Natural killer cell (primary cell): ENCODE data around the gene C17orf107. TPM values are rescaled to one million over a fixed set of nuclear protein-coding genes. Genes with fewer than 3 reads are reported as not detected.
A peak's percentile ranks its signal among the peaks of the same experiment; 100 is the strongest.
"Not testable (repeated sequence)": the region's sequence is repeated elsewhere in the genome, so short reads cannot be mapped to it uniquely, and the experiment has no call there.

Source experiments
- ATAC-seq, 3 donors: fragments of 150-1000 bp in 2 of 3; fragments of 200-7000 bp in 1 of 3; cut with Tn5 transposase; 1 replicate in 1 of 3; 2 replicates in 2 of 3; pipeline ENCODE4 v1.10.0; 2021; ENCODE audit warnings: mild to moderate bottlenecking in 2 of 3, moderate library complexity in 2 of 3
- DNase-seq, 2 donors: peaks; one replicate each; pipeline versions ENCODE4 v3.0.0 to v3.0.0-alpha.2; 2013 to 2021; ENCODE audit warnings: mixed read lengths in 1 of 2
- H3K27ac ChIP-seq: one replicate; pipeline ENCODE4 v1.5.1; 2013; ENCODE audit warnings: mild to moderate bottlenecking, low read length
- H3K27me3 ChIP-seq: one replicate; pipeline ENCODE4 v1.6.1; 2013; ENCODE audit warnings: low read length; ENCODE audit not compliant: control insufficient read depth, insufficient read depth
- H3K36me3 ChIP-seq: one replicate; pipeline ENCODE4 v1.6.1; 2013; ENCODE audit warnings: low read length; ENCODE audit not compliant: control insufficient read depth, insufficient read depth
- H3K4me1 ChIP-seq: one replicate; pipeline ENCODE4 v1.6.1; 2013; ENCODE audit warnings: low read length; ENCODE audit not compliant: control insufficient read depth, insufficient read depth
- H3K4me3 ChIP-seq: one replicate; pipeline ENCODE4 v1.5.1; 2013; ENCODE audit warnings: low read length
- H3K9me3 ChIP-seq: one replicate; pipeline ENCODE4 v1.6.1; 2013; ENCODE audit warnings: low read length; ENCODE audit not compliant: control insufficient read depth, insufficient read depth
- H3K27ac Mint-ChIP-seq, 2 donors: one replicate each; pipeline ENCODE4 v1.8.0; 2022; ENCODE audit warnings: mild to moderate bottlenecking in 2 of 2, mixed read lengths in 2 of 2, moderate library complexity in 1 of 2
- H3K27me3 Mint-ChIP-seq, 2 donors: one replicate each; pipeline ENCODE4 v1.8.0; 2022; ENCODE audit warnings: low read depth in 2 of 2, mixed read lengths in 2 of 2
- H3K36me3 Mint-ChIP-seq: one replicate; pipeline ENCODE4 v1.8.0; 2022; ENCODE audit warnings: mixed read lengths
- H3K4me1 Mint-ChIP-seq, 2 donors: one replicate each; pipeline ENCODE4 v1.8.0; 2022; ENCODE audit warnings: mixed read lengths in 2 of 2
- H3K4me3 Mint-ChIP-seq: one replicate; pipeline ENCODE4 v1.8.0; 2022; ENCODE audit warnings: mild to moderate bottlenecking, moderate library complexity, mixed read lengths
- H3K9me3 Mint-ChIP-seq, 2 donors: one replicate each; pipeline ENCODE4 v1.8.0; 2022; ENCODE audit warnings: mixed read lengths in 2 of 2
- CTCF ChIP-seq: fragments of 200-600 bp; IDR thresholded peaks from one replicate; pipeline ENCODE4 v1.8.0; 2022; ENCODE audit warnings: antibody characterized with exemption
- WGBS: methylation state at CpG from one replicate; pipeline ENCODE4 v1.1.7; 2013; ENCODE audit warnings: missing lambda C conversion rate; ENCODE audit not compliant: insufficient coverage; 5-methylcytosine and 5-hydroxymethylcytosine counted together
- intact Hi-C: fragments of 100-400 bp; cut with micrococcal nuclease; formaldehyde crosslinking; loops from one replicate; pipeline ENCODE4 v1.14.2; 2022
- total RNA-seq, 4 donors: library from RNA; stranded (reverse); fragments of 120-200 nt in 1 of 4; gene quantifications; one replicate each; pipeline versions ENCODE4 v1.2.3 to v1.2.4, GENCODE V29; 2013 to 2022

Gene C17orf107
- total RNA-seq, 3 donors from 2014 or later (not counting 1 experiment from before 2014, with no cell fraction given), result 24.4 to 30.2 (median 27.5) TPM

GRCh38 chr17:4902540-4902939, 3.2 kb downstream of the C17orf107 start:
- peak overlapping the region; percentile 88 for H3K27ac ChIP-seq
- Mint-ChIP-seq H3K27me3 (no peaks in the 10 kb centered on the region), H3K4me1 (peaks cover 37 to 42% of the 10 kb centered on the region in 2 donors), H3K9me3 (no peaks in the 10 kb centered on the region), H3K36me3 (no peaks in the 10 kb centered on the region), H3K4me3 (peak overlapping the region; percentile 83), H3K27ac (peak overlapping the region; percentile 93 to 94)
- intact Hi-C loops, result loop anchor here (2.0 to 5.0 kb wide), 3 partner anchors 64 to 105 kb away; partner anchors contain the start of genes CAMTA2, PSMB6 and SPAG7
- no peak overlapping the region for H3K4me3 ChIP-seq
- no peaks in the 10 kb centered on the region for H3K9me3 ChIP-seq
- TF ChIP-seq CTCF, result no peak
- DNase-seq, result no peak
- peak in 2 of 3 donors; percentile 0 for ATAC-seq
- no peaks in the 10 kb centered on the region for H3K36me3 ChIP-seq
- H3K27me3 ChIP-seq, result peaks cover 10% of the 10 kb centered on the region
- H3K4me1 ChIP-seq, result peaks cover 58% of the 10 kb centered on the region
- 59% methylated on average over 8 of the region's 8 CpGs for WGBS

- peak within 1 kb of the TSS; percentile 13 for H3K4me3 ChIP-seq
- peak within 1 kb of the TSS; percentile 93 to 94 for H3K27ac Mint-ChIP-seq
Measured at GRCh38 chr17:4903051-4903818, 3.9 kb downstream of the C17orf107 start, which contains the start of gene CHRNE. Gene CHRNE, minus strand, starts transcription at chr17:4903098. Its CDS starts 35 bp downstream, at chr17:4903063.

GRCh38 chr17:4906642-4907041, 7.3 kb downstream of the C17orf107 start:
- H3K4me3 Mint-ChIP-seq, H3K27me3 Mint-ChIP-seq, H3K27ac ChIP-seq, H3K9me3 Mint-ChIP-seq, H3K4me3 ChIP-seq, H3K36me3 ChIP-seq, DNase-seq, H3K27ac Mint-ChIP-seq, ATAC-seq, H3K27me3 ChIP-seq, intact Hi-C loops, H3K36me3 Mint-ChIP-seq, H3K9me3 ChIP-seq: not testable (repeated sequence)
- H3K4me1 Mint-ChIP-seq, result peaks cover 18 to 19% of the 10 kb centered on the region in 2 donors
- H3K4me1 ChIP-seq, result peaks cover 34% of the 10 kb centered on the region

More at GRCh38 chr17:4903051-4903818, 3.9 kb downstream of the C17orf107 start, which contains the start of gene CHRNE:
- Histone ChIP-seq H3K9me3 (no peaks in the 10 kb centered on the region), H3K27ac (peak within 1 kb of the TSS; percentile 88), H3K36me3 (no peaks in the 10 kb centered on the region), H3K27me3 (peaks cover 10% of the 10 kb centered on the region), H3K4me1 (peaks cover 56% of the 10 kb centered on the region)
- 0% methylated on average over 10 of the region's 10 CpGs for WGBS
- Mint-ChIP-seq H3K4me1 (peaks cover 37 to 41% of the 10 kb centered on the region in 2 donors), H3K27me3 (no peaks in the 10 kb centered on the region), H3K36me3 (no peaks in the 10 kb centered on the region), H3K9me3 (no peaks in the 10 kb centered on the region), H3K4me3 (peak within 1 kb of the TSS; percentile 83)
- TF ChIP-seq CTCF, result peak; percentile 80
- peak; percentile 64 to 92 for DNase-seq
- ATAC-seq, result peak; percentile 57 to 71 (median 57)
- intact Hi-C loops, result loop anchor here (2.0 to 5.0 kb wide), 3 partner anchors 64 to 106 kb away; partner anchors contain the start of genes CAMTA2, PSMB6 and SPAG7

GRCh38 chr17:4908301-4908700, 9.0 kb downstream of the C17orf107 start:
- H3K27ac Mint-ChIP-seq, result no peak overlapping the region
- no peaks in the 10 kb centered on the region for H3K9me3 Mint-ChIP-seq
- no peaks in the 10 kb centered on the region for H3K27me3 Mint-ChIP-seq
- WGBS, result 76% methylated on average over 10 of the region's 10 CpGs
- Histone ChIP-seq H3K4me3 (no peak overlapping the region), H3K36me3 (no peaks in the 10 kb centered on the region), H3K4me1 (peaks cover 17% of the 10 kb centered on the region), H3K9me3 (no peaks in the 10 kb centered on the region), H3K27ac (no peak overlapping the region), H3K27me3 (no peaks in the 10 kb centered on the region)
- intact Hi-C loops, result no loop called here
- H3K4me1 Mint-ChIP-seq, result peaks cover 6% of the 10 kb centered on the region in 2 donors
- no peaks in the 10 kb centered on the region for H3K36me3 Mint-ChIP-seq
- DNase-seq, result peak in 1 of 2 donors; percentile 36
- H3K4me3 Mint-ChIP-seq, result no peak overlapping the region
- ATAC-seq, result no peak
- TF ChIP-seq CTCF, result no peak
